BE2C (cell line): ENCODE data around the gene MIEF2.

Experiments
- DNase-seq: peaks from one replicate; pipeline ENCODE4 v3.0.0-alpha.2; 2020
- H3K27me3 ChIP-seq: fragments of 250-450 bp; sonication (Bioruptor Pico); 2 replicates; pipeline ENCODE4 v1.5.1; 2020; ENCODE audit warnings: mild to moderate bottlenecking
- H3K36me3 ChIP-seq: fragments of 250-450 bp; sonication (Bioruptor Pico); 2 replicates; pipeline ENCODE4 v1.5.1; 2020; ENCODE audit warnings: mild to moderate bottlenecking
- H3K4me1 ChIP-seq: fragments of 250-450 bp; sonication (Bioruptor Pico); 2 replicates; pipeline ENCODE4 v1.5.1; 2020
- H3K4me3 ChIP-seq: 2 replicates; pipeline ENCODE4 v1.5.1; 2011; ENCODE audit warnings: low read depth, low read length
- H3K9me3 ChIP-seq: fragments of 250-450 bp; sonication (Bioruptor Pico); 2 replicates; pipeline ENCODE4 v1.5.1; 2020
- TF ChIP-seq, protein P1 (sequence below): IDR thresholded peaks from 2 replicates; pipeline ENCODE4 v1.5.1; 2012; ENCODE audit warnings: mild to moderate bottlenecking, low read depth, low read length

The MIEF2 gene

DNA sequence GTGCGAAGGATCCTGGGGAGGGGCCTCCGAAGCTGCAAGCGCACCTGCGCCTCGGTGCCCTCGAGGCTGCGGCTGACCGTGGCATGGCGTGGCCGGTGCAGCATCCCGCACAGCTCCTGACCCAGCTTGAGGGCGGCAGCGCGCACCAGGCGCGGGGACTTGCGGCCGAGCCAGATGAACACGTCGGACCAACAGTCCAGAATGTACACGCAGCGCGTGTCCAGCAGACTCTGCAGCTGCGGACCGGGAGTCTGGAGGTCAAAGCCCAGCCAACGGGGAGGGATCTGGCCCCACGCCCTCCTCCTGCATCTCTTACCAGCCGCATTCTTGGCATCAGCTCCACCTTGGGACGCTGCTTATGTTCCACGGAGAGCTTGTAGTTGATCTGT lies 12.9 kb upstream of the MIEF2 start:
- H3K4me1 ChIP-seq: no peaks in the 10 kb centered on the region
- no peak overlapping the region for H3K4me3 ChIP-seq
- H3K27me3 ChIP-seq: no peaks in the 10 kb centered on the region
- no peaks in the 10 kb centered on the region for H3K9me3 ChIP-seq
- H3K36me3 ChIP-seq: no peaks in the 10 kb centered on the region
- DNase-seq: no peak
- TF ChIP-seq, protein P1, sequence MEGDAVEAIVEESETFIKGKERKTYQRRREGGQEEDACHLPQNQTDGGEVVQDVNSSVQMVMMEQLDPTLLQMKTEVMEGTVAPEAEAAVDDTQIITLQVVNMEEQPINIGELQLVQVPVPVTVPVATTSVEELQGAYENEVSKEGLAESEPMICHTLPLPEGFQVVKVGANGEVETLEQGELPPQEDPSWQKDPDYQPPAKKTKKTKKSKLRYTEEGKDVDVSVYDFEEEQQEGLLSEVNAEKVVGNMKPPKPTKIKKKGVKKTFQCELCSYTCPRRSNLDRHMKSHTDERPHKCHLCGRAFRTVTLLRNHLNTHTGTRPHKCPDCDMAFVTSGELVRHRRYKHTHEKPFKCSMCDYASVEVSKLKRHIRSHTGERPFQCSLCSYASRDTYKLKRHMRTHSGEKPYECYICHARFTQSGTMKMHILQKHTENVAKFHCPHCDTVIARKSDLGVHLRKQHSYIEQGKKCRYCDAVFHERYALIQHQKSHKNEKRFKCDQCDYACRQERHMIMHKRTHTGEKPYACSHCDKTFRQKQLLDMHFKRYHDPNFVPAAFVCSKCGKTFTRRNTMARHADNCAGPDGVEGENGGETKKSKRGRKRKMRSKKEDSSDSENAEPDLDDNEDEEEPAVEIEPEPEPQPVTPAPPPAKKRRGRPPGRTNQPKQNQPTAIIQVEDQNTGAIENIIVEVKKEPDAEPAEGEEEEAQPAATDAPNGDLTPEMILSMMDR: no peak

DNA sequence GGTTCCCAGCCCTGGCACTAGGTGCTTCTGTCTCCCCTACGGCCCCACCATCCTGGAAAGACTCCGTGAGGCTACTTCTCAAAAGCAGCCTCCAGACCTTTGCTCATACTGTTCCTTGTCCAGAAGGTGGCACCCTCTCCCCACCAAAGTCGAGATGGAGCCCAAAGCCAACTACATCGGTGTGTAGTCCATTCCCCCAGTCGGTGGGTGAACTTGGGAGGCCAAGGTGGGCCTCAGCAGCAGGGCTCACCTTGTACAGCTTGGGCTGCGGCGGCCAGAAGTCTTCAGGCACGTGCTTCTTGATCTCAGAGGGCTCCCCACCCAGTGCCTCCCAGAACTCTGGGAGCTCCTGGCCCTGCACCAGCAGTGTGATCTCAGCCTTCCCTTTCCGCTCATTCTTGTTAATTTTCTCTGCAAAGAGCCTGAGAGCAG lies 12.1 kb upstream of the MIEF2 start:
- Histone ChIP-seq H3K9me3 (no peaks in the 10 kb centered on the region), H3K4me1 (no peaks in the 10 kb centered on the region), H3K27me3 (no peaks in the 10 kb centered on the region), H3K4me3 (no peak overlapping the region), H3K36me3 (no peaks in the 10 kb centered on the region)
- TF ChIP-seq, protein P1: peak; percentile 66
- peak; percentile 70 for DNase-seq

DNA sequence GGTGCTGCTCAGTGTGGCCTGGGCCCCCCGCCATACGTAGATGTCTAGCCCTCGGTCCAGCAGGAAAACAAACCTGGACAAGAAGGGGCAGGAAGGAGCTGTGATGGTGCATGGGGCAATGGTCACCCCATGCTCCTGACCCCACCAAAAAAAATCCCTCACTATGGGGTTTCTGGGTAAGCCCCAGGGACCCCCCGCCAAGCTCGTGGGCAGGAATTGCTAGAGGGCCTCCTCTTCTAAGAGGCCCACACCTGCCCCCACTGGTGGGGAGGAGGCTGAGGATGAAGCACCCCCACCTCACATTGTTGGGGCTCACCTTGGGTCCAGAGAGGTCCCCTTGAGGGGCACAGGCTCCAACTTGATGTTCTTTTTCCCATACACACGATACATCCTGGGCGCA lies 11.7 kb upstream of the MIEF2 start:
- DNase-seq: no peak
- H3K9me3 ChIP-seq: no peaks in the 10 kb centered on the region
- no peak overlapping the region for H3K4me3 ChIP-seq
- H3K27me3 ChIP-seq: no peaks in the 10 kb centered on the region
- TF ChIP-seq, protein P1: no peak
- no peaks in the 10 kb centered on the region for H3K4me1 ChIP-seq
- no peaks in the 10 kb centered on the region for H3K36me3 ChIP-seq

DNA sequence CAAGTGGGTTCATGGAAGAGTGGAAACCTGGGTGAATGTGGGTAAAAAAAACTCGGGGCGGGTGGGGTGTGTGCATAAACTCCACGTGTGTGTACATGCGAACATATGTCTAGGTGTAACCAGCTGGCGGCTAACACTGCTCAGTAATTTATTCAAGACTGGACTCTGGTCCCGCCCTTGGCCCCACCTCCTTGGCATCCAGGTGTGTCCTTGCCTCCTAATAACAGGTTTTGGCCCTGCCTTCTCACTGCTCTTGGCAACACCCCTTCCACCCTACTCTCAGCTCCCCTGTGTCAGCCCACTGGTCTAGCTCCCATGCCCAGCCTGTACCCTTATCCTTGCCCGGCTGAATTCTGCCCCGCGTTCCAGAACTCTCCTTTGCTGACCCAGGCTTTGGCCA lies 10.2 kb upstream of the MIEF2 start:
- TF ChIP-seq, protein P1: no peak
- Histone ChIP-seq H3K9me3 (no peaks in the 10 kb centered on the region), H3K4me1 (no peaks in the 10 kb centered on the region), H3K27me3 (no peaks in the 10 kb centered on the region), H3K36me3 (no peaks in the 10 kb centered on the region), H3K4me3 (no peak overlapping the region)
- no peak for DNase-seq

DNA sequence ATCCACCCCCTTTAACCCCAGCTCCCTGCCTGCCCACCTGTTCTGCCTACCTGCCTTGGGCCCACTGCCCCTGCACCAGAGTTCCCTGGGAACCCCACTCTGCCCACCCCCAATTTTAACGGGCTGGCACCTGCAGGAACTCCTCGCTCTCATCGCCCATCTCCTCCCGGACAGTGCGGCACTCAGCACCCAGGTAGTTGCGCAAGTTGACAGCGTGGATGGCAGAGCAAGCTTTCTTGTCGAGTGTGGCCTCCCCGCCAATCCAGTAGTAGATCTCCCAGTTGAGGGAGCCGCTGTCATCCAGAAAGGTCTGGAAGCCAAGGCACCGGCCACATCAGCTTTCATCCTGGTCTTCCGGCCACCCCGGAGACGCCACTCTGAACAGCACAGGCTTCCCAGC lies 9.8 kb upstream of the MIEF2 start:
- no peaks in the 10 kb centered on the region for H3K9me3 ChIP-seq
- no peaks in the 10 kb centered on the region for H3K27me3 ChIP-seq
- TF ChIP-seq, protein P1: no peak
- H3K4me1 ChIP-seq: no peaks in the 10 kb centered on the region
- H3K36me3 ChIP-seq: no peaks in the 10 kb centered on the region
- DNase-seq: no peak
- H3K4me3 ChIP-seq: no peak overlapping the region

DNA sequence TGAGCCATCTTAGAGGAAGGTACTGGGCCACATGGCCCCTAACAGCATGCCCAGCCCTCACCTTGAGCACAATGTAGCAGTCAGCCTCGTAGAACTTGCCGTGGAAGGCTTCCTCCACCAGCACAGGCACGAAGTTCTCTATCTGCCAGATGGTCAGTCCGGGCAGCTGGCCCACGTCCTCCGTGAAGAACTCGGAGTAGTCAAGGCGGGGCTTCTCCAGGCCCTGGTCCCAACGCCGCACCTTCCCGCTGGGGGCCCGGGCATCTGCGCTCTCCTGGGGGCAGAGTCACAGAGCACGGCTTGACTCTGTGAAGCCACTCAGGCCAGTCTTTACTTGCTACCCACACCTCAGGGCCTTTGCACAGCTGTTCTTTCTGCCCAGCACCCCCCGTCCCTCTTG lies 9.3 kb upstream of the MIEF2 start:
- no peak overlapping the region for H3K4me3 ChIP-seq
- no peak for DNase-seq
- no peaks in the 10 kb centered on the region for H3K9me3 ChIP-seq
- TF ChIP-seq, protein P1: no peak
- no peaks in the 10 kb centered on the region for H3K27me3 ChIP-seq
- H3K4me1 ChIP-seq: no peaks in the 10 kb centered on the region
- no peaks in the 10 kb centered on the region for H3K36me3 ChIP-seq
